GM10248 (cell line): ENCODE measurements around the gene NKAIN2.
"Not testable (repeated sequence)": the region's sequence is repeated elsewhere in the genome, so short reads cannot be mapped to it uniquely, and the experiment has no call there.

Source experiments
- CTCF ChIA-PET: fragments of 300-600 bp; sonication (Branson Sonifier 250); formaldehyde crosslinking; extraction: SDS; loops from one replicate; lab custom pipeline; 2021; ENCODE audit warnings: antibody characterized with exemption; lab: Yijun Ruan, JAX
- POLR2A ChIA-PET: fragments of 350-650 bp; sonication (Branson Sonifier 250); formaldehyde crosslinking; extraction: SDS; loops from one replicate; lab custom pipeline; 2020; ENCODE audit warnings: antibody characterized with exemption; lab: Yijun Ruan, JAX
- DNase-seq: peaks from one replicate; pipeline ENCODE4 v3.0.0; 2012; ENCODE audit errors: extremely low spot score
- TF ChIP-seq, protein P1 (sequence below): IDR thresholded peaks from 2 replicates; pipeline ENCODE4 v1.5.1; 2012; ENCODE audit warnings: mild to moderate bottlenecking, low read depth; ENCODE audit errors: extremely low read depth, missing control alignments, control extremely low read depth

Gene NKAIN2

DNA sequence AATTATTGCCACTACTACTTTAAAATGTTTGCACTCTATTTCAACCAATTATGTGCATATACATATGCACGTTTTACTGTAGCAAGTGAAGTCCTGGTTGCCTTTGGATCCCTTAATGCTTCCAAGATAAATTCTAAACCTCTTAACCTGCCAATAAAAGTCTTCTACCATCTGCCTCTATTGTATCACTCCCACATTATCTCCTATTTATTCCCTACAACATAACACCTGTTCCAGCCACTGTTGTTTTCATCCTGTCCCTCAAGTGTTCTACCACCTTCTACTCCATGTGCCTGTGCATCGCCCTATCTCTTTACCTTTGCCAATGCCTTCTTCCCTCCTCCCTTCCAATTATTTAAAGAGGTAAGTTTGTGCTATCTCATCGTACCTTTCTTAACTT is 659.6 kb downstream of the NKAIN2 start:
- no peak for DNase-seq
- ChIA-PET POLR2A (no interaction called here), CTCF (no interaction called here)
- TF ChIP-seq, protein P1, sequence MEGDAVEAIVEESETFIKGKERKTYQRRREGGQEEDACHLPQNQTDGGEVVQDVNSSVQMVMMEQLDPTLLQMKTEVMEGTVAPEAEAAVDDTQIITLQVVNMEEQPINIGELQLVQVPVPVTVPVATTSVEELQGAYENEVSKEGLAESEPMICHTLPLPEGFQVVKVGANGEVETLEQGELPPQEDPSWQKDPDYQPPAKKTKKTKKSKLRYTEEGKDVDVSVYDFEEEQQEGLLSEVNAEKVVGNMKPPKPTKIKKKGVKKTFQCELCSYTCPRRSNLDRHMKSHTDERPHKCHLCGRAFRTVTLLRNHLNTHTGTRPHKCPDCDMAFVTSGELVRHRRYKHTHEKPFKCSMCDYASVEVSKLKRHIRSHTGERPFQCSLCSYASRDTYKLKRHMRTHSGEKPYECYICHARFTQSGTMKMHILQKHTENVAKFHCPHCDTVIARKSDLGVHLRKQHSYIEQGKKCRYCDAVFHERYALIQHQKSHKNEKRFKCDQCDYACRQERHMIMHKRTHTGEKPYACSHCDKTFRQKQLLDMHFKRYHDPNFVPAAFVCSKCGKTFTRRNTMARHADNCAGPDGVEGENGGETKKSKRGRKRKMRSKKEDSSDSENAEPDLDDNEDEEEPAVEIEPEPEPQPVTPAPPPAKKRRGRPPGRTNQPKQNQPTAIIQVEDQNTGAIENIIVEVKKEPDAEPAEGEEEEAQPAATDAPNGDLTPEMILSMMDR = no peak

GRCh38 chr6:124464600-124464999 is 660.9 kb downstream of the NKAIN2 start:
- CTCF ChIA-PET, DNase-seq, POLR2A ChIA-PET: not testable (repeated sequence)

DNA sequence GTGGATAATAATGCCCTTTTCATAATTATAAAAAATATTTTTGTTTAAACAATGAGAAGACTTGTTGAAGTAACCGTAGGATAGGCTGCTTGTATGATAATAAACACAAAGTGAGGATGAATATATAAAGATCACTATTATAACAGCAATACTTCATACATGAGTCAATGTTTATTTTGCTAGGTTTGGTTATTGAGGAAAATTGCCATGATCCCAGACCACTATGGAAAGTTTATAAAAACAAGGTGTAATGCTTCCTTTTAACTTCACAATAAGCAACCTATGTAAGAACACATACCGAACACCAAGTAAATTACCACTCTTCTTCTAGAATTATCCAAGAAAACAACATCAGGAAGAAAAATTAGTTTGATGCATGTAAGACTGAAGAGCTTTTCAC is 663.3 kb downstream of the NKAIN2 start:
- DNase-seq = no peak
- TF ChIP-seq, protein P1 = no peak
- CTCF ChIA-PET = interaction anchor here (1.1 kb wide), 1 partner anchor 8 kb away, joined by 3 read pairs; no protein-coding TSS in a partner anchor
- POLR2A ChIA-PET = no interaction called here

DNA sequence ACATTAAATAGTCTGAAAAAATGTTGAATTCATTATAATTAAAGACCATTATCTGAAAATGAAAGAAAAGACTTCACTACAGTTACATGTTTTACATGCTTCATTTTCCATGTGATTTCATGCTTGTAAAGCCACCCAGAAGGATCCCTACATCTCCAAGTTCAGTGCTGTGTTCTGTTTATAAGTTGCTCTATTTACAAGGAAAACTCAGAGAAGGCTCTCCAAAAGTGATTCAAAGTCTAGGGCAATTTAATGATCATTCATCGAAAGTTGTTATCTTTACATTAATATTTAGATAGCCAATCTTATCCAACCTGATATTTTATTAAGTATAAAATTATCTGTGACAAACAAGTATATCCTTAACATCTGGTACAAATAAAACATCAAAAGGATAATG is 663.7 kb downstream of the NKAIN2 start:
- POLR2A ChIA-PET = no interaction called here
- TF ChIP-seq, protein P1 = no peak
- DNase-seq = no peak
- CTCF ChIA-PET = interaction anchor here (1.1 kb wide), 1 partner anchor 8 kb away, joined by 3 read pairs; no protein-coding TSS in a partner anchor

DNA sequence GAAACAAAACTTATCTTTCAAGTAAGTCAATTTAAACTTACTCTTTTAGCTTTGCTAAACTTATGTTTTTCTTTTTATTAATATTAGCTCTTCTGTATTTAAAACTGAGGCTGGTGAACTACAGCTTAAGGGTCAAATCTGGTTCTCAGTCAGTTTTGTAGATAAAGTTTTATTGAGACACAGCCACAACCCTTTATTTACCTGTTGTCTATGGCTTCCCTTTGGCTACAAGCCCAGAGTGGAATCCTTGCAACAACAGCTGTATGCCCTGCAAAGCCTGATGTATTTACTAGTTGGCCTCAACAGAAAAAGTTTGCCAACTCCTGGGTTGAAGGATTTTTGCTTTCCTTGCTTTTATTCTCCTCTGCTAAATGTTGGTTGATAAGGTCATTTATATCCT is 667.1 kb downstream of the NKAIN2 start:
- DNase-seq = no peak
- ChIA-PET CTCF (no interaction called here), POLR2A (no interaction called here)
- TF ChIP-seq, protein P1 = no peak

DNA sequence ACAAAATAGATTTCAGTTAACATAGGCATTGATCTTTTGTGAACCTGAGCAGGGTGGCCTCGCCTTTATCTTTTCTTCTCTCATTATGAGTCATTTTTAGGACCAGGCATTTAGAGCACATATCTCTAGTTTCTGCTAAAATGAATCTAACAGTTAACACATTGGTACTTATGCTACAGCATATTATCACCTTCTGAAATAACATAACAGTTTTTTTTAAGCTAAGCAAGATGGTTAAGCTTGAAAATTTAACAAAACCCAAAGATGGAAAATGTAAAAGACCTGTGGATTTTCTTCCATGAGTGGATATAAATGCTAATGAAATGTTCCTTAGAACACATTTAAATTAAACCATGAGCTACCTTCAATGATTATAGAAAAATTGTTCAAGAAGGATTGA is 671.5 kb downstream of the NKAIN2 start:
- POLR2A ChIA-PET = no interaction called here
- no peak for DNase-seq
- CTCF ChIA-PET = interaction anchor here (1.1 to 2.6 kb wide), 3 partner anchors 8 to 27 kb away, joined by 3 to 8 read pairs (median 3); no protein-coding TSS in a partner anchor
- TF ChIP-seq, protein P1 = no peak

GRCh38 chr6:124478906-124479305 is 675.2 kb downstream of the NKAIN2 start:
- DNase-seq = no peak
- TF ChIP-seq, protein P1 = no peak
- ChIA-PET CTCF (no interaction called here), POLR2A (no interaction called here)
